GM12878 (cell line): Measurements from ENCODE around the gene DIAPH3. TPM values are rescaled to one million over a fixed set of nuclear protein-coding genes. Genes with fewer than 3 reads are reported as not detected.

Experiments
- CEBPB ChIP-seq, 2 experiments: fragments of 150-350 bp in 1 of 2; IDR thresholded peaks; 2 replicates each; pipeline ENCODE4 v1.6.1; 2012 to 2014; ENCODE audit warnings: low read depth in 2 of 2, low read length in 2 of 2, borderline replicate concordance in 1 of 2, inconsistent platforms in 1 of 2
- ZNF207 ChIP-seq: fragments of 450-650 bp; IDR thresholded peaks from 2 replicates; pipeline ENCODE4 v1.6.1; 2014; ENCODE audit warnings: antibody characterized with exemption, mild to moderate bottlenecking, borderline replicate concordance
- ZNF24 ChIP-seq: fragments of 450-650 bp; IDR thresholded peaks from 2 replicates; pipeline ENCODE4 v1.6.1; 2017; ENCODE audit warnings: antibody characterized with exemption, mild to moderate bottlenecking
- polyA plus RNA-seq, 11 experiments: library from polyadenylated mRNA; depleted of rRNA in 4 of 11; unstranded in 6 of 11; stranded (reverse) in 5 of 11; fragments of >200 nt; fragmentation: Nextera tagmentation in 4 of 11; fragmentation: Illumina TruSeq in 1 of 11; extraction: Ambion mirVana in 4 of 11; extraction: Trizol in 1 of 11; gene quantifications; 1 replicate in 1 of 11; 2 replicates in 10 of 11; pipeline versions ENCODE4 v1.2.1 to v1.2.3, GENCODE V29; 2011 to 2016; ENCODE audit warnings: inconsistent platforms in 2 of 11, missing spikeins in 2 of 11, low read depth in 1 of 11
- total RNA-seq, 4 experiments: library from RNA; depleted of rRNA in 3 of 4; stranded (reverse); fragments of >200 nt in 3 of 4; fragmentation: Illumina TruSeq in 1 of 4; extraction: Trizol in 1 of 4; gene quantifications; 2 replicates each; pipeline versions ENCODE4 v1.2.1 to v1.2.3, GENCODE V29; 2013 to 2021
- TF ChIP-seq, protein P1 (sequence below): fragments of 450-650 bp; IDR thresholded peaks from 2 replicates; pipeline ENCODE4 v1.6.1; 2016; ENCODE audit warnings: mild to moderate bottlenecking, moderate library complexity, borderline replicate concordance
- TF ChIP-seq, protein P2 (sequence below): fragments of 150-350 bp; IDR thresholded peaks from 2 replicates; pipeline ENCODE4 v1.6.1; 2016; ENCODE audit warnings: low read depth, low read length

DIAPH3 gene
- total and polyA plus RNA-seq, 10 of the 15 experiments (the other 5 are each of a cell fraction or from before 2014, with no cell fraction given) = 10.1 to 25.2 (median 15.4) TPM

DNA sequence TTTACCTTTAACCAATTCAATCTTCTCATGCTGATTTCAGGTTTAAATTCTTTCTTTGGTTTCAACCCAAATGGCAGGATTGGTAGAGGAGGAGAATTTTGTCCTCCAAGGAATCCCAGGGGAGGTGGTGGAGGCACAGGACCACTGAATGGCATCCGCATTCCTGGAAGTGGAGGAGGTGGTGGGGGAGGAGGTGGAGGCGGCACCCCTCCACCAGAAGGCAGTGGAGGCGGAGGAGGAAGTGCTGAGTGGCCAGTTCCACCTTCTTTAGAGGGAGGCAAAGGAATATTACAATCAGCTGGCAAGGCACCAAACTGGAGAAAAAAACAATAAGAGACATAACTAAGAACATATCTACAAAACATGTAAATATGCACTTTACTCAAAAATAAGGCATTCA lies 192.9 kb downstream of the DIAPH3 start (continued):
- TF ChIP-seq ZNF207 (no peak), ZNF24 (no peak), CEBPB (IDR thresholded peaks at IDR 0.05; ENCODE audit: borderline replicate concordance in 1 of 2, low read depth in 2 of 2, low read length in 2 of 2) (no peak)
- TF ChIP-seq, protein P1, sequence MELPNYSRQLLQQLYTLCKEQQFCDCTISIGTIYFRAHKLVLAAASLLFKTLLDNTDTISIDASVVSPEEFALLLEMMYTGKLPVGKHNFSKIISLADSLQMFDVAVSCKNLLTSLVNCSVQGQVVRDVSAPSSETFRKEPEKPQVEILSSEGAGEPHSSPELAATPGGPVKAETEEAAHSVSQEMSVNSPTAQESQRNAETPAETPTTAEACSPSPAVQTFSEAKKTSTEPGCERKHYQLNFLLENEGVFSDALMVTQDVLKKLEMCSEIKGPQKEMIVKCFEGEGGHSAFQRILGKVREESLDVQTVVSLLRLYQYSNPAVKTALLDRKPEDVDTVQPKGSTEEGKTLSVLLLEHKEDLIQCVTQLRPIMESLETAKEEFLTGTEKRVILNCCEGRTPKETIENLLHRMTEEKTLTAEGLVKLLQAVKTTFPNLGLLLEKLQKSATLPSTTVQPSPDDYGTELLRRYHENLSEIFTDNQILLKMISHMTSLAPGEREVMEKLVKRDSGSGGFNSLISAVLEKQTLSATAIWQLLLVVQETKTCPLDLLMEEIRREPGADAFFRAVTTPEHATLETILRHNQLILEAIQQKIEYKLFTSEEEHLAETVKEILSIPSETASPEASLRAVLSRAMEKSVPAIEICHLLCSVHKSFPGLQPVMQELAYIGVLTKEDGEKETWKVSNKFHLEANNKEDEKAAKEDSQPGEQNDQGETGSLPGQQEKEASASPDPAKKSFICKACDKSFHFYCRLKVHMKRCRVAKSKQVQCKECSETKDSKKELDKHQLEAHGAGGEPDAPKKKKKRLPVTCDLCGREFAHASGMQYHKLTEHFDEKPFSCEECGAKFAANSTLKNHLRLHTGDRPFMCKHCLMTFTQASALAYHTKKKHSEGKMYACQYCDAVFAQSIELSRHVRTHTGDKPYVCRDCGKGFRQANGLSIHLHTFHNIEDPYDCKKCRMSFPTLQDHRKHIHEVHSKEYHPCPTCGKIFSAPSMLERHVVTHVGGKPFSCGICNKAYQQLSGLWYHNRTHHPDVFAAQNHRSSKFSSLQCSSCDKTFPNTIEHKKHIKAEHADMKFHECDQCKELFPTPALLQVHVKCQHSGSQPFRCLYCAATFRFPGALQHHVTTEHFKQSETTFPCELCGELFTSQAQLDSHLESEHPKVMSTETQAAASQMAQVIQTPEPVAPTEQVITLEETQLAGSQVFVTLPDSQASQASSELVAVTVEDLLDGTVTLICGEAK = no peak
- TF ChIP-seq, protein P2, sequence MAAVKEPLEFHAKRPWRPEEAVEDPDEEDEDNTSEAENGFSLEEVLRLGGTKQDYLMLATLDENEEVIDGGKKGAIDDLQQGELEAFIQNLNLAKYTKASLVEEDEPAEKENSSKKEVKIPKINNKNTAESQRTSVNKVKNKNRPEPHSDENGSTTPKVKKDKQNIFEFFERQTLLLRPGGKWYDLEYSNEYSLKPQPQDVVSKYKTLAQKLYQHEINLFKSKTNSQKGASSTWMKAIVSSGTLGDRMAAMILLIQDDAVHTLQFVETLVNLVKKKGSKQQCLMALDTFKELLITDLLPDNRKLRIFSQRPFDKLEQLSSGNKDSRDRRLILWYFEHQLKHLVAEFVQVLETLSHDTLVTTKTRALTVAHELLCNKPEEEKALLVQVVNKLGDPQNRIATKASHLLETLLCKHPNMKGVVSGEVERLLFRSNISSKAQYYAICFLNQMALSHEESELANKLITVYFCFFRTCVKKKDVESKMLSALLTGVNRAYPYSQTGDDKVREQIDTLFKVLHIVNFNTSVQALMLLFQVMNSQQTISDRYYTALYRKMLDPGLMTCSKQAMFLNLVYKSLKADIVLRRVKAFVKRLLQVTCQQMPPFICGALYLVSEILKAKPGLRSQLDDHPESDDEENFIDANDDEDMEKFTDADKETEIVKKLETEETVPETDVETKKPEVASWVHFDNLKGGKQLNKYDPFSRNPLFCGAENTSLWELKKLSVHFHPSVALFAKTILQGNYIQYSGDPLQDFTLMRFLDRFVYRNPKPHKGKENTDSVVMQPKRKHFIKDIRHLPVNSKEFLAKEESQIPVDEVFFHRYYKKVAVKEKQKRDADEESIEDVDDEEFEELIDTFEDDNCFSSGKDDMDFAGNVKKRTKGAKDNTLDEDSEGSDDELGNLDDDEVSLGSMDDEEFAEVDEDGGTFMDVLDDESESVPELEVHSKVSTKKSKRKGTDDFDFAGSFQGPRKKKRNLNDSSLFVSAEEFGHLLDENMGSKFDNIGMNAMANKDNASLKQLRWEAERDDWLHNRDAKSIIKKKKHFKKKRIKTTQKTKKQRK = no peak
